ENCODE measurements around the gene SLC41A3. TPM values are rescaled to one million over a fixed set of nuclear protein-coding genes. Genes with fewer than 3 reads are reported as not detected.
"Not testable (repeated sequence)": the region's sequence is repeated elsewhere in the genome, so short reads cannot be mapped to it uniquely, and the experiment has no call there.

SLC41A3 gene
- total RNA-seq, 1 donor from 2014 or later, result 39.2 TPM

GRCh38 chr3:126003447-126004190 lies 80.3 kb downstream of the SLC41A3 start:
- no peak for DNase-seq (ENCODE audit: low spot score)

GRCh38 chr3:126002189-126002588 lies 81.7 kb downstream of the SLC41A3 start:
- no peak for DNase-seq (ENCODE audit: low spot score)

GRCh38 chr3:125996751-125997150 lies 87.2 kb downstream of the SLC41A3 start:
- not testable (repeated sequence) for DNase-seq (ENCODE audit: low spot score)

GRCh38 chr3:125990253-125990970 lies 93.5 kb downstream of the SLC41A3 start:
- peak; percentile 89 for DNase-seq (ENCODE audit: low spot score)

- not testable (repeated sequence) for DNase-seq (ENCODE audit: low spot score)
Observed at GRCh38 chr3:125984951-125985350, 99.0 kb downstream of the SLC41A3 start.

GRCh38 chr3:125977104-125977503 lies 106.8 kb downstream of the SLC41A3 start:
- not testable (repeated sequence) for DNase-seq (ENCODE audit: low spot score)

- not testable (repeated sequence) for DNase-seq (ENCODE audit: low spot score)
Observed at GRCh38 chr3:125976003-125976390, 107.9 kb downstream of the SLC41A3 start.

- DNase-seq (ENCODE audit: low spot score), result not testable (repeated sequence)
Observed at GRCh38 chr3:125975245-125976002, 108.5 kb downstream of the SLC41A3 start.

GRCh38 chr3:125971997-125972944 lies 111.7 kb downstream of the SLC41A3 start:
- DNase-seq (ENCODE audit: low spot score), result peak; percentile 45

GRCh38 chr3:125968701-125969592 lies 115.0 kb downstream of the SLC41A3 start, which contains the start of gene ROPN1B:
TSS of gene ROPN1B (plus strand) at chr3:125969178. CDS start at chr3:125972055, 2,877 bp downstream.
- not testable (repeated sequence) for DNase-seq (ENCODE audit: low spot score)

- DNase-seq (ENCODE audit: low spot score), result not testable (repeated sequence)
Observed at GRCh38 chr3:125968121-125968520, 115.8 kb downstream of the SLC41A3 start.

GRCh38 chr3:125967156-125967555 lies 116.8 kb downstream of the SLC41A3 start:
- DNase-seq (ENCODE audit: low spot score), result no peak

GRCh38 chr3:125965505-125965904 lies 118.4 kb downstream of the SLC41A3 start:
- no peak for DNase-seq (ENCODE audit: low spot score)

- not testable (repeated sequence) for DNase-seq (ENCODE audit: low spot score)
Observed at GRCh38 chr3:125963834-125964233, 120.1 kb downstream of the SLC41A3 start.

- no peak for DNase-seq (ENCODE audit: low spot score)
Observed at GRCh38 chr3:125961289-125961589, 122.7 kb downstream of the SLC41A3 start.

GRCh38 chr3:125960456-125961288 lies 123.3 kb downstream of the SLC41A3 start:
- no peak for DNase-seq (ENCODE audit: low spot score)

GRCh38 chr3:125960066-125960424 lies 123.9 kb downstream of the SLC41A3 start:
- no peak for DNase-seq (ENCODE audit: low spot score)

GRCh38 chr3:125959317-125960065 lies 124.4 kb downstream of the SLC41A3 start:
- no peak for DNase-seq (ENCODE audit: low spot score)
